ENCODE data around the gene YJEFN3.

Gene YJEFN3

GRCh38 chr19:19544954-19545591 lies 16.4 kb downstream of the YJEFN3 start:
- Histone ChIP-seq H3K36me3 (no peaks in the 10 kb centered on the region), H3K4me3 (ENCODE audit: low read depth in 1 of 2, low read length in 1 of 2) (no peak overlapping the region), H3K27ac (no peak overlapping the region), H3K9me3 (no peaks in the 10 kb centered on the region), H3K27me3 (peaks cover 12% of the 10 kb centered on the region), H3K4me1 (ENCODE audit: control insufficient read depth in 1 of 2, insufficient read depth in 1 of 2, low read depth in 1 of 2, low read length in 1 of 2) (peaks cover 30 to 32% of the 10 kb centered on the region in 2 experiments)
- TF ChIP-seq, protein P1, sequence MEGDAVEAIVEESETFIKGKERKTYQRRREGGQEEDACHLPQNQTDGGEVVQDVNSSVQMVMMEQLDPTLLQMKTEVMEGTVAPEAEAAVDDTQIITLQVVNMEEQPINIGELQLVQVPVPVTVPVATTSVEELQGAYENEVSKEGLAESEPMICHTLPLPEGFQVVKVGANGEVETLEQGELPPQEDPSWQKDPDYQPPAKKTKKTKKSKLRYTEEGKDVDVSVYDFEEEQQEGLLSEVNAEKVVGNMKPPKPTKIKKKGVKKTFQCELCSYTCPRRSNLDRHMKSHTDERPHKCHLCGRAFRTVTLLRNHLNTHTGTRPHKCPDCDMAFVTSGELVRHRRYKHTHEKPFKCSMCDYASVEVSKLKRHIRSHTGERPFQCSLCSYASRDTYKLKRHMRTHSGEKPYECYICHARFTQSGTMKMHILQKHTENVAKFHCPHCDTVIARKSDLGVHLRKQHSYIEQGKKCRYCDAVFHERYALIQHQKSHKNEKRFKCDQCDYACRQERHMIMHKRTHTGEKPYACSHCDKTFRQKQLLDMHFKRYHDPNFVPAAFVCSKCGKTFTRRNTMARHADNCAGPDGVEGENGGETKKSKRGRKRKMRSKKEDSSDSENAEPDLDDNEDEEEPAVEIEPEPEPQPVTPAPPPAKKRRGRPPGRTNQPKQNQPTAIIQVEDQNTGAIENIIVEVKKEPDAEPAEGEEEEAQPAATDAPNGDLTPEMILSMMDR (IDR thresholded peaks at IDR 0.05): no peak

DNA sequence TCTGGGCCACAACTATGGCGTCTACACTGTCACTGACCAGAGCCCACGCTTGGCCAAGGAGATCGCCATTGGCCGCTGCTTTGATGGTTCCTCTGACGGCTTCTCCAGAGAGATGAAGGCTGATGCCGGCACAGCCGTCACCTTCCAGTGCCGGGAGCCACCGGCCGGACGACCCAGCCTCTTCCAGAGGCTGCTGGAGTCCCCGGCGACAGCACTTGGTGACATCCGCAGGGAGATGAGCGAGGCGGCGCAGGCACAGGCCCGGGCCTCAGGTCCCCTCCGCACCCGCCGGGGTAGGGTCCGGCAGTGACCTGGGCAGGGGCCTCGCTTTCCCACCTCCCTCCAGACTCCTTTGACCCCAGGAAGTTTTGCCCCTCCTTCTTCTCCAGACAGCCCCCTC lies 17.0 kb downstream of the YJEFN3 start:
- Histone ChIP-seq H3K4me1 (ENCODE audit: control insufficient read depth in 1 of 2, insufficient read depth in 1 of 2, low read depth in 1 of 2, low read length in 1 of 2) (peaks cover 26% of the 10 kb centered on the region in 2 experiments), H3K9me3 (no peaks in the 10 kb centered on the region), H3K27ac (no peak overlapping the region), H3K36me3 (no peaks in the 10 kb centered on the region), H3K4me3 (ENCODE audit: low read depth in 1 of 2, low read length in 1 of 2) (no peak overlapping the region), H3K27me3 (peaks cover 6% of the 10 kb centered on the region)
- TF ChIP-seq, protein P1 (IDR thresholded peaks at IDR 0.05): no peak

DNA sequence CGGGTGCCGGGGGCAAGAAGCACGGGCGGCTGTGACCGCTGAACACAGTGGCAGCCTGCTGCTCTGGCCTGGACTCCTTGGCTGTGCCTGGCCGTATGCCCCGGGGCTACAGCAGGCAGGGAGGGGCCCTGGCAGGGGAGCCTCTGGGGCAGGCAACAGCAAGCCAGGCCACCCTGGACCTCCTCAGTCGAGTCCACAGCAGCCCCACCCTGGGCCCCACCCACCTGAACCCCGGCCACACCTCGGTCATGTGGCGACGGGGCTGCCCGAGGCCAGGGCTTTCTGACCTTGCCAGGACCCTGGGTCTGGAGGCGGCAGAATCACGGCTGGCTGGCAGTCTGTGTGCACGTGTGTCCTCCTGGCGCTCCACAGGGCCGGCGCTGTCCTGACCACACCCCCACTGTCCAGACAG lies 18.0 kb downstream of the YJEFN3 start:
- Histone ChIP-seq H3K36me3 (no peaks in the 10 kb centered on the region), H3K4me1 (ENCODE audit: control insufficient read depth in 1 of 2, insufficient read depth in 1 of 2, low read depth in 1 of 2, low read length in 1 of 2) (peaks cover 15 to 16% of the 10 kb centered on the region in 2 experiments), H3K9me3 (no peaks in the 10 kb centered on the region), H3K27ac (no peak overlapping the region), H3K27me3 (no peaks in the 10 kb centered on the region), H3K4me3 (ENCODE audit: low read depth in 1 of 2, low read length in 1 of 2) (no peak overlapping the region)
- TF ChIP-seq, protein P1 (IDR thresholded peaks at IDR 0.05): no peak

GRCh38 chr19:19547674-19548336 lies 19.1 kb downstream of the YJEFN3 start:
- Histone ChIP-seq H3K4me3 (ENCODE audit: low read depth in 1 of 2, low read length in 1 of 2) (no peak overlapping the region), H3K36me3 (no peaks in the 10 kb centered on the region), H3K27me3 (no peaks in the 10 kb centered on the region), H3K9me3 (no peaks in the 10 kb centered on the region), H3K27ac (no peak overlapping the region), H3K4me1 (ENCODE audit: control insufficient read depth in 1 of 2, insufficient read depth in 1 of 2, low read depth in 1 of 2, low read length in 1 of 2) (peaks cover 5% of the 10 kb centered on the region in 2 experiments)
- TF ChIP-seq, protein P1 (IDR thresholded peaks at IDR 0.05): no peak

DNA sequence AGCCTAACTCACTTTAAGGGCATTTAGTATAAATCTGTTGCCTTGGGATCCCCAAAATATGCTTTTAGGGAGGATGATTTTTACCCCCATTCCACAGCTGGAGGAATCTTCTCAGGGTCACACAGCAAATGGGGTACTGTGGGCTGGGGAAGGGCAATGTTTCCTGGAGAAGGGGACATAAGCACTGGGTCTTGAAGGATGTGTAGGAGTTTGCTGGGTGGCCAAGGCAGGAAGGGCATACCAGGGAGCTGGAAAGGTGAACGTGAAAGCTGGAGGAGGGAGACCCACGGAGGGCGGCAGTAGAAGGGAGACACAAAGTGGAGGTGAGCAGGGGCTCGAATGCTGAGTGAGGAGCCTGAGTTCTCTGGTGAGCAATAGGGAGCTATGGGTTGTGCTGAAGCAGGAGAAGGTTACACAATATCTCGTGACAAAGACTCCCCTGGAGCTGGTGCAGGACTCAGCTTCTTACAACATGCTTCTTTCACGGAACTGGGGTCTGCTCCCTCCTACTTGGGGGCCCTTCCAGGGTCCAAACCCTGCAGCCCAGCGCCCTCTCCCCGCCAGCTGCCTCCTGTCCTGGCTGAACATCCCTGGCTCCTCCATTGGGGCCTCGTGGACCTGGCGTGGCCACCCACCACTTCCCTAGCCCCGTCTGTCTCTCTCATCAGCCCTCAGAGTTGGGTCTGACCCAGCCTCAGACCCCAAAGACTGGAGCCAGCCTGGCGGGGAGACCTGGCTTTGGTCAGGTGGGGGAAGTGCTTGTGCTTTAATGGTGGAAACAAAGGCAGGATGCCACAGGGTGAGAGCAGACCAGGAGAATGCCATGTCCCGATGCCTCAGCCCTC lies 20.4 kb downstream of the YJEFN3 start:
- Histone ChIP-seq H3K27ac (no peak overlapping the region), H3K4me1 (ENCODE audit: control insufficient read depth in 1 of 2, insufficient read depth in 1 of 2, low read depth in 1 of 2, low read length in 1 of 2) (no peaks in the 10 kb centered on the region), H3K36me3 (no peaks in the 10 kb centered on the region), H3K4me3 (ENCODE audit: low read depth in 1 of 2, low read length in 1 of 2) (no peak overlapping the region), H3K27me3 (no peaks in the 10 kb centered on the region), H3K9me3 (no peaks in the 10 kb centered on the region)
- TF ChIP-seq, protein P1 (IDR thresholded peaks at IDR 0.05): no peak

Data from neutrophil (primary cell).